Calu3 (cell line): ENCODE data around the gene DYNC1H1. TPM values are rescaled to one million over a fixed set of nuclear protein-coding genes. Genes with fewer than 3 reads are reported as not detected.

Experiments
- BruUV-seq: library from RNA; stranded (reverse); fragments of 400-500 nt; replicated peaks from 2 replicates; lab custom pipeline; 2021; lab: Mats Ljungman, UMichigan
- CTCF ChIA-PET: fragments of 300-600 bp; sonication (Branson Sonifier 250); formaldehyde crosslinking; loops from one replicate; lab custom pipeline; 2022; ENCODE audit warnings: antibody characterized with exemption; lab: Charles Lee
- DNase-seq: peaks from one replicate; pipeline ENCODE4 v3.0.0; 2022
- H3K27ac Mint-ChIP-seq: one replicate; pipeline ENCODE4 v1.8.0; 2022; ENCODE audit warnings: mixed read lengths; ENCODE audit not compliant: unreplicated experiment
- H3K27me3 Mint-ChIP-seq: one replicate; pipeline ENCODE4 v1.8.0; 2022; ENCODE audit warnings: mixed read lengths; ENCODE audit not compliant: unreplicated experiment
- H3K36me3 Mint-ChIP-seq: one replicate; pipeline ENCODE4 v1.8.0; 2022; ENCODE audit warnings: mild to moderate bottlenecking, moderate library complexity, mixed read lengths; ENCODE audit not compliant: insufficient read depth, unreplicated experiment
- H3K4me1 Mint-ChIP-seq: one replicate; pipeline ENCODE4 v1.8.0; 2022; ENCODE audit warnings: mild to moderate bottlenecking, low read depth, mixed read lengths; ENCODE audit not compliant: unreplicated experiment
- H3K4me3 Mint-ChIP-seq: one replicate; pipeline ENCODE4 v1.8.0; 2022; ENCODE audit warnings: mild to moderate bottlenecking, low read depth, moderate library complexity, mixed read lengths; ENCODE audit not compliant: unreplicated experiment
- H3K9me3 Mint-ChIP-seq: one replicate; pipeline ENCODE4 v1.8.0; 2022; ENCODE audit warnings: low read depth, mixed read lengths; ENCODE audit not compliant: unreplicated experiment
- CTCF ChIP-seq: fragments of 200-600 bp; IDR thresholded peaks from one replicate; pipeline ENCODE4 v1.8.0; 2022; ENCODE audit warnings: antibody characterized with exemption; ENCODE audit not compliant: unreplicated experiment
- intact Hi-C: fragments of 100-400 bp; cut with micrococcal nuclease; formaldehyde crosslinking; loops from one replicate; pipeline ENCODE4 v1.10.0; 2022; ENCODE audit not compliant: unreplicated experiment
- total RNA-seq: library from RNA; stranded (reverse); gene quantifications from 2 replicates; pipeline ENCODE4 v1.2.3, GENCODE V29; 2022

Gene DYNC1H1
- total RNA-seq, 1 experiment from 2014 or later: 529 TPM

- Mint-ChIP-seq H3K4me1 (peaks cover 39% of the 10 kb centered on the region), H3K9me3 (no peaks in the 10 kb centered on the region), H3K36me3 (peaks cover 41% of the 10 kb centered on the region), H3K4me3 (peak overlapping the region; percentile 50), H3K27ac (peak overlapping the region; percentile 91), H3K27me3 (no peaks in the 10 kb centered on the region)
- CTCF ChIA-PET: interaction anchor here (0.5 to 1.0 kb wide), 3 partner anchors 11 to 1051 kb away, joined by 3 to 8 read pairs (median 4); no protein-coding TSS in a partner anchor
- peak; percentile 86 for DNase-seq
- BruUV-seq: TSS peak; percentile 96
- TF ChIP-seq CTCF: no peak
- intact Hi-C loops: loop anchor here (1.0 kb wide), 1 partner anchor 8 kb away; no protein-coding TSS in a partner anchor
Measured at GRCh38 chr14:101972126-101972866, 7.9 kb downstream of the DYNC1H1 start.

DNA sequence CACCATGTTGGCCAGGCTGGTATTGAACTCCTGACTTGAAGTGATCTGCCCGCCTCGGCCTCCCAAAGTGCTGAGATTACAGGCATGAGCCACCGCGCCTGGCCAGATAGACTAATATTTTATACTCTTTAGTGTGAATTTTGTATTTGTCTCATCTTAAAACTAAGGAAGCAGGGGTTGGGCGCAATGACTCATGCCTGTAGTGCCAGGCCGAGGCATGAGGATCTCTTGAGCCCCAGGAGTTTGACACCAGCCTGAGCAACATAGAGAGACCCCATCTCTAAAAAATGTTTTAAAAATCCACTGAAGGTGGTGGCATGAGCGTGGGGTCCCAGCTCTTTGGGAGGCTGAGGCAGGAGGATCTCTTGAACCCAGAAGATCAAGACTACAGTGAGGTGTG lies 9.0 kb downstream of the DYNC1H1 start:
- no peak for DNase-seq
- peak overlapping the region; percentile 91 for H3K27ac Mint-ChIP-seq
- H3K36me3 Mint-ChIP-seq: peaks cover 46% of the 10 kb centered on the region
- H3K27me3 Mint-ChIP-seq: no peaks in the 10 kb centered on the region
- no peak for TF ChIP-seq CTCF
- BruUV-seq: no TSS peak
- H3K4me3 Mint-ChIP-seq: no peak overlapping the region
- H3K9me3 Mint-ChIP-seq: no peaks in the 10 kb centered on the region
- peaks cover 34% of the 10 kb centered on the region for H3K4me1 Mint-ChIP-seq
- CTCF ChIA-PET: interaction anchor here (1.0 kb wide), 1 partner anchor 12 kb away, joined by 4 read pairs; no protein-coding TSS in a partner anchor
- intact Hi-C loops: no loop called here

DNA sequence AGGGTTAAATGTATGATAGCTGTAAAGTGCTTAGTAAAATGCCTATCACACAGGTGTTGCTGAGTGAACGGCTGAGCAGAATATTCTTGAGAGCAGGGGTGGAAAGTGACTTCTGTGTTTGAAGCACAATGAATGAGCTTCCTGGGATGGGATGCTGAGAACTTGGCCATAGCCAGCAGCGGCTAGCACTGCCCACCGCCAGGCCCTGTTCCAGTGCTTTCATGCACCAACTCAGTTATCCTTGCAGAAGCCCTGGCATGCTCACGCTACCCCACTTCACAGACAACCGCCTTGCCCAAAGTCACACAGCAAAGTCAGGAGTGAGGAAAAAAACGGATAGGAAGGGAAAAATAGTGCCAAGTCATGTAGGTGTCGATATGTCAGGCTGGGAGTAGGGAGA lies 10.9 kb downstream of the DYNC1H1 start:
- no TSS peak for BruUV-seq
- Mint-ChIP-seq H3K4me3 (no peak overlapping the region), H3K9me3 (no peaks in the 10 kb centered on the region), H3K4me1 (peaks cover 46% of the 10 kb centered on the region), H3K27me3 (no peaks in the 10 kb centered on the region), H3K36me3 (peaks cover 57% of the 10 kb centered on the region), H3K27ac (peak overlapping the region; percentile 22)
- CTCF ChIA-PET: no interaction called here
- intact Hi-C loops: no loop called here
- TF ChIP-seq CTCF: no peak
- no peak for DNase-seq

DNA sequence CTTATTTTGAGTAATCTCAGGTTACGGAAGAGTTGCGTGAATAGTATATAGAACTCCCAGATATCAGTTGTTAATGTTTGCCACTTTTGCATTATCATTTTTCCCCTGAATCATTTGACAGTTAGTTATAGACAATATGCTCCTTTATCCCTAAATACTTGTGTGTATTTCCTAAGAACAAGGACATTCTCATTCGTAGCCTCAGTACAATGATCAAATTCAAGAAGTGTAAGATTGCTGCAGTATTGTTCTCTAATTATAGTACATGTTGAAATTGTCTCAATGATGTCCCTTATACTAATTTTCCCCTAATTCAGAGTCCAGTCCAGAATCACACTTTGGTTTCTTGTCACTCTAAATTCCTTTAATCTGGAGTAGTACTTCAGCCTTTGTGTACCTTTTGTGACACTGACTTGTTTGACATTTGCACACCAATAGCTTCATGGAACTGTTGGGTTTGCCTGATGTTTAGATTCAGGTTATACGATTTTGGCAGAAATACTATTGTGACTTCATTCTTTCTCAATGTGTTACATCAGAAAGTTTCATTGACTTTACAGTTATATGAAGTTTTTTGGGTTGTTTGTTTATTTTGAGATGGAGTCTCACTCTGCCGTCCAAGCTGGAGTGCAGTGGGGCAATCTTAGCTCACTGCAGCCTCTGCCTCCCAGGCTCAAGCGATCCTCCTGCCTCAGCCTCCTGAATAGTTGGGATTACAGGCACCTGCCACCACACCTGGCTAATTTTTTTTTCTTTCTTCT lies 13.1 kb downstream of the DYNC1H1 start:
- no peak overlapping the region for H3K4me3 Mint-ChIP-seq
- H3K27ac Mint-ChIP-seq: no peak overlapping the region
- H3K4me1 Mint-ChIP-seq: peaks cover 40% of the 10 kb centered on the region
- CTCF ChIA-PET: no interaction called here
- peaks cover 51% of the 10 kb centered on the region for H3K36me3 Mint-ChIP-seq
- no peaks in the 10 kb centered on the region for H3K9me3 Mint-ChIP-seq
- no peak for TF ChIP-seq CTCF
- H3K27me3 Mint-ChIP-seq: no peaks in the 10 kb centered on the region
- BruUV-seq: no TSS peak
- intact Hi-C loops: no loop called here
- no peak for DNase-seq
